Midbrain (tissue), 1 donor: Measurements from ENCODE around the gene AGBL3.

Experiments used
- DNase-seq: peaks from one replicate; lab custom pipeline; 2025; lab: John Stamatoyannopoulos, UW

AGBL3 gene

DNA sequence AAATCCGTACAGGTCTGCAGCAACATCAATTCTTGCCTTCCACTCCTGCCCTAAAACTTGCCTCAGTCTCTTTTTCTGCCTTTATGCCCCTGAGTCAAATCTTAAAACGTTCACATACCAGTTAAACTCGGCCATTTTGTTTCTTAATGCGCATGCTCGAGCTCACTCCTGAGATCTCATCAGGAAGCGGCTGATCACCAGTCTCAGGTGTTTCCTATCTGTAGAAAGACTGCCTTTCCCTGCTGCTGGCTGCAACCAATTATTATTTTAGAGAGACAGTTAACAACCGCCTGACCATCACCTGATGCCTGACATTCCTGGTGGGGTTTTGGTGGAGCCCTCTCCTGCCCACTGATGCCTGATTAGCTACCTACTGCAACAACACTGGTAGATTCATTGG, 91.3 kb downstream of the AGBL3 start:
- no peak for DNase-seq

- DNase-seq, result no peak
Observed at GRCh38 chr7:135078051-135078450, 91.7 kb downstream of the AGBL3 start.

DNA sequence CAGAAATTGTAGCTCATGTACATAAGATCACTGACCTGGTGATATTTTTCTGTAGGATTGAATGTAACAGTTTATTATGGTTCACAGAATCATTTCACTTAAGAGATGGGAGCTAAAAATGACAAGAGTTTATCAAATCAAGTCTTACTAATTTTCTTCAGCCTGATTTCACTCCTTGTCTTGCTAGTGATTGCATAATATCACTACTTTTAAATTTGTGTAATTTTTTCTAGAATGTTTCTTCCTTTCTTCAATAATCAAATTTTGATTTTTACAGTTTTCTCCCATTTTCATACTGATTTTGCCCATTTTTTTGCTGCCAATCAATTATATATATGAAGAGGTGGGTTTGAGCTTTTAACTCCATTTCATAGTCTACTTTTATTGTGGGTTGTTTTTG, 92.8 kb downstream of the AGBL3 start:
- DNase-seq, result no peak

- DNase-seq, result no peak
Observed at GRCh38 chr7:135083005-135083404, 96.7 kb downstream of the AGBL3 start.

GRCh38 chr7:135088566-135088965, 102.3 kb downstream of the AGBL3 start:
- DNase-seq, result no peak

GRCh38 chr7:135091717-135092116, 105.4 kb downstream of the AGBL3 start:
- DNase-seq, result no peak

DNA sequence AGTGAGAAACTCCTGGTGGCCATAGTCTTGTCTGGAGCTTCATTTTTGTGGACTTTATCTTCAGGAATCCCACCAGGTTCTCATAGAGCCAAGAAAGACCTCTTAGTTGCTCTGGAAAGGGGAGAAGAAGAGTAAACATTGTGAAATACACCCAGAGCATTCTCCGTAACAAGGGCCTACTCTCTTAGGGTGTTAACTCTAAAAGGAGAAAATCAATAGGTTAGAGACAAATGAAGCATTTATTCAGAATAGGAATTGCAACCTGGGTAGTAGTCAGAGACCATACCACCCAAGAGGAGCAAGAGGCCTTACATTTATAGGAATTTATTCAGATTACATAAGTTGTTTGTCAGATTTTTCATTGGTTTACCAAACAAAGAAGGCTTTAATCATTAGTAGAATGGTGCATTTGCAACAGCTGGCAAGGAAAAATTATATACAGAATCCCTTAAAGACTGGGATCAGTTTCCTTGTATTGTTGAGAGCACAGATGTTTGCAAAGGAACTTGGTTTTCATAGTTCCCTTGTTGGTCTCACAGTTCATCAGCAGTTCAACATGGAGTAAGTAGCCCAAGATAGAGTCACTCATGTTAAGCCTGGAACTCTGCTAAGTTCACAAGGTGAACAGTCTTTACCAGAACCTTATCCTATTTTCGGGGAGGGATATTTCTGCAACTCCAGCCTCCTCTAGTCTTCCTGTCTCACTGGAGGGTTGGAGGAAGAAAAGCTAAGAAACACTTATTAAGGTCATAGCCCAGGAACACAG, 108.3 kb downstream of the AGBL3 start:
- no peak for DNase-seq

DNA sequence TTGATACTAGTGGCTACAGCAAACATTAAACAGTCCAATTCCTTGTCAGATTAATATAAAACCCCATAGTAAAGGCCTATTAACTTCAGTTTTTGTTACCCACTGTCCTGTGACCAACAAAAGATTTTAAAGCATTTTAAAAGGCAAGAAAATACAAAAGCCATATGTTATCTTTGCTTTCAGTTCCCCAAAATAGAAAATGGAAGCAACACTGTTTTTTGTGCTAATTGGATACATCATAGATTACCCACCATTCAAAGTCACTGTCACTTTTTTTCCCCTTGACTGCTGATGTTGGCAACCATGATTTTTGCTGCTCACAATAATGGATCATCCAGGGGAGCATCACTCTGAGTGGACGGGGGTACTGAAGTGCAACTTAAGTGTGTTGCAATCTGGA, 109.1 kb downstream of the AGBL3 start:
- DNase-seq, result no peak

DNA sequence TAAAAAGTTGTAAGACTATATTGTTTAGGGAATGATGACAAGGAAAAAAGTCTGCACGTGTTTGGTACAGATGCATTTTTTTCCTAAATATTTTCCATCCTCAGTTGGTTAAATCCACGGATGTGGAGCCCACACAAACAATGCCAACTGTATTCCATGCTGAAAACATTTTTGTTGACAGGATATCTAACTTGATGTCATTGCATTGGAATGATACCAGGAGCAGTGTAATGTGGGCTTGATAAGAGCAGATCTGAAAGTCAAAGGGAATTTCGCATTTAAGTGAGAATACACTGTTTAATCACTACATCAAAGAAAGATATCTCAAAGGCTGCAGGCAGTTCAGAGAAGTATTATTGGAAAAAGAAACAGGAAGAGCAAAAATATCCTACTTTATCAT, 112.1 kb downstream of the AGBL3 start:
- DNase-seq, result no peak

DNA sequence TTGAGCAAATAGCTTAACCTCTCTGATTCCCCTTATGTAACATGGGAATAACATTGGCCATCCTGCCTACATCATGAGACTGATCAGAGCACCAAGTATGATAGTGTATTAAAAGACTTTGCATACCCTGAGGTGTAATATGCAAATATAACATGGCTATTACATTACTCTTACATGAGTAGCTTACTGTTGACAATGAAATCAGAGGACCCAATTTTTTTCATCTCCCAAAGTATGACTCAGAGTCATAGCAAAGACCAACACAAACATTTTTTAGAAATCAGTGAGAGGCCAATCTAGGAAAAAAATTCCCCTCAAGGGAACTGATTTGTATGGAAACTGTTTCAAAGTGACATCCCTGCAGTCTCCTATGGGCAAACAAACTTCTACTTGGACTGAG, 114.5 kb downstream of the AGBL3 start:
- no peak for DNase-seq

DNA sequence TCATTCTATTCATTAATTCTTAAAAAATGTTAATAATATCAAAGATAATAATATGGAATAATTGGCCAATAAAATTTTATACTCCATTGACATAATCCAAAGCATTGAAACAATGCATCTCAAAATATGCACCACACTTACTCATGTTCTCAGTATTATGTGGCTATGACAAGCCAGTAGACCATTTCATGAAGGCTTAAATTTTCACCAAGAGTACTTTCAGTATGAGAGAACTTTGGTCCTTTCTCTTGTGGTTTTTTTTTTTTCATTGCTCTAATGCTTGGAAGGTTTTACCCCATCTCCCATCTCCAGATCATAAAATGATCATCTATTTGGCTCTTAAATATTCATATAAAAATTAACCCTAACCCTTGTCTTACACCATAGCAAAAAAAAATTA, 116.1 kb downstream of the AGBL3 start:
- DNase-seq, result no peak

- DNase-seq, result no peak
Observed at GRCh38 chr7:135109562-135109961, 123.3 kb downstream of the AGBL3 start.

GRCh38 chr7:135109976-135110375, 123.7 kb downstream of the AGBL3 start:
- DNase-seq, result no peak

- DNase-seq, result no peak
Observed at GRCh38 chr7:135111379-135111778, 125.1 kb downstream of the AGBL3 start.

- no peak for DNase-seq
Observed at GRCh38 chr7:135114622-135115021, 128.3 kb downstream of the AGBL3 start.

DNA sequence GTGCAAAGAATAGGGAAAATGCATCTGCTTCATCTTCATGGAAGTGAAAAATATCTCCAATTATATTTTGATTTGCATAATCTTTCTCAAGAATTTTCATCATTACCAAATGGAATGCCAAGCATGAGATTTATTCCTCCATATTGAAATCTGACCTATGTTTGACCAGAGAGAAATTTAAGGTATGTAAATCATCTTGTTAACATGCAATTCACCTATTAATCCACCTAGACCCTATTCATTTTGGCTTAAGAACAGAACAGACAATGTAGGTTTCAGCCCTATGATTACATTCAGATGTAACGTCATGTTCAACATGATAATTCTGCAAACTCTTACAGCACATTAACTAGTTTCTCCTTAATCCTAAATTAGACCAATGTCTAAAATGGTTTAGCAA, 130.8 kb downstream of the AGBL3 start:
- no peak for DNase-seq

GRCh38 chr7:135121868-135122267, 135.6 kb downstream of the AGBL3 start:
- no peak for DNase-seq

DNA sequence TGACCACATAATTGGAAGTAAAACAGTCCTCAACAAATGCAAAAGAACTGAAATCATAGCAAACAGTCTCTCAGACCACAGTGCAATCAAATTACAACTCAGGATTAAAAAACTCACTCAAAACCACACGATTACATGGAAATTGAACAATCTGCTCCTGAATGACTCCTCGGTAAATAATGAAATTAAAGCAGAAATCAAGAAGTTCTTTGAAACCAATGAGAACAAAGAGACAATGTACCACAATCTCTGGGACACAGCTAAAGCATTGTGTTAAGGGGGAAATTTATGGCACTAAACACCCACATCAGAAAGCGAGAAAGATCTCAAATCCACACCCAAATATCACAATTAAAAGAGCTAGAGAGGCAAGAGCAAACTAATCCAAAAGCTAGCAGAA, 138.3 kb downstream of the AGBL3 start:
- DNase-seq, result peak; percentile 17

DNA sequence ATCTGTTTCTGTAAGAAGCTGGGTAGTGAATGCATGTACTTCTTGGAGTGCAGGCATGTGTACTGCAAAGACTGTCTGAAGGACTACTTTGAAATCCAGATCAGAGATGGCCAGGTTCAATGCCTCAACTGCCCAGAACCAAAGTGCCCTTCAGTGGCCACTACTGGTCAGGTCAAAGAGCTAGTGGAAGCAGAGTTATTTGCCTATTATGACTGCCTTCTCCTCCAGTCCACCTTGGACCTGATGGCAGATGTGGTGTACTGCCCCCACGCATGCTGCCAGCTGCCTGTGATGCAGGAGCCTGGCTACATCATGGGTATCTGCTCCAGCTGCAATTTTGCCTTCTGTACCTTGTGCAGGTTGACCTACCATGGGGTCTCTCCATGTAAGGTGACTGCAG, 142.6 kb downstream of the AGBL3 start:
- DNase-seq, result no peak

DNA sequence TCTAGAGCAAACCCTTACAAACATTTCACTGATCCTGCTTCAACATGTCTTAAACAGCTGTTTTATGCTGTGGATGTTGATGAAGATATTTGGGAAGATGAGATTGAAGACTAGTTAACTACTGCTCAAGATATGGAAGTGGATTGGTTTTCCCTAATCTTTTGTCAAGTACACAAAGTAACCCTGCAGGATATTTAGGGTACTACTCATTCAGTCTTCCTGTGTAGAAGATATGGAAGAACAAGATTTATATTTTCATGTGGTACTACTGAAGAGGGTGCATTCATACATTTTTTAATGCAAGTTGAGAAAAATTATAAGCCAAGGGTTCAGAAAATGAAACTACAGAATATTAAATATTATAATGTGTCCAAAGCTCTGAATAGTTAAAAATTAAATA, 143.3 kb downstream of the AGBL3 start:
- DNase-seq, result no peak

- no peak for DNase-seq
Observed at GRCh38 chr7:135143885-135144668, 157.8 kb downstream of the AGBL3 start.

- DNase-seq, result peak; percentile 65
Observed at GRCh38 chr7:135147341-135147898, 161.1 kb downstream of the AGBL3 start.
